HG03457 (cell line): Measurements from ENCODE around the gene ATP8B3.

Experiments used
- ATAC-seq: cut with Tn5 transposase; IDR thresholded peaks from one replicate; pipeline ENCODE4 v1.9.1; 2021; ENCODE audit warnings: moderate number of reproducible peaks; ENCODE audit not compliant: unreplicated experiment

The ATP8B3 gene

GRCh38 chr19:1817553-1818179 lies 5.6 kb upstream of the ATP8B3 start:
- no peak for ATAC-seq

- no peak for ATAC-seq
Measured at GRCh38 chr19:1816530-1817298, 4.6 kb upstream of the ATP8B3 start.

- ATAC-seq, result no peak
Measured at GRCh38 chr19:1815605-1816529, 3.8 kb upstream of the ATP8B3 start.

DNA sequence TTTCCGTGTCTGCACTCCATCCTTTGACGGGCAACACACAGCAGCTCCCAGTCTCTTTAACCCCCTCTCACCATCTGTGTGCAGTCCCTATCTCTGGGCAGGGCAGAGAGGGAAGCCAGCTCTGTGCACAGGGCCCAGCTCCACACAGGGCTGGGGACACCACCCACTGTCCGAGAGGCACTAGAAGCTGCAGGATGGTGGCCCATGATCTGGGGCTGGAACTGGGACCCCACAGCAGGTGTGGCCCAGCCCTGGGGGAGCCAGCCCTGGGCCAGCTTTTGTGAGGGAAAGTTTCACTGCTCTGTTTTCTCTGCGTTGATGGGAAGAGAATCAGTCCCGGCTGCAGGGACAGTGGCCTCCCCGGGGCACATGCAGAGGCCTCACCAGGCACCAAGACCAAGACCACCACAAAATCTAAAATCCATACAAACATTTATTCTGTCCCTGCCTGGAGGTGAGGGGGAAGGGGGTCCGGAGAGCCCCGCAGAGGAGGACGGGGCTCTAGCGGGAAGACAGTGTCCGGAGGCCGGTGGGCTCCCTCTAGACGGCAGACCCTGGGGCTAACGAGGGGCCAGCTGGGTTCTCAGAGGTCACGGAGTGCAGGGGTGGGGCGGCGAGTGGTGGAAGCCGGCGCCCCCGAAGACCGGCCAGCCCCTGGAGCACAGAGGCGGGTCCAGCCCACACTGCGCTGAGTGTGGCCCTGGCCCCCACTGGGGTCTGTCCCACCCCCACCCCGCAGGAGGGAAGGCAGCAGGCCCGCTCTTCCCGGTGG lies 2.9 kb upstream of the ATP8B3 start:
- no peak for ATAC-seq

DNA sequence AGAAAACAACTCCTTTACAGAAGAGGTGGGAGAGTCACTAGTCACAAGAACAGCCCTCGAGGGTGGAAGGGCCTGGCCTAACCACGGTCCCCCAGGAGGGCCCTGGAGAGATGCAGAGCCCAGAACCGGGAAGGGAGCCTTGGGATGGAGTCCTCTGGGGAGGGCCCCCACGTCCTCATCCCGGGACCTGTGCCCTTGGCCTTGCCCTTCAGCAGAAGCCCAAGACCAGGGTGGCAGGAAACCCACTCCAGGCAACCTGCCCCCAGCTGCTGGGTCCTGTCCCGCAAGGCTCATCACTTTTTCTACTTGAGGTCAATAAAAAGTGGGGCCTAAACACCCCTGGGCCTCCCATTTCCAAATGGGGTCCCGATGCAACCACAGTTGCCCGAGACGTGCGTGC lies 2.3 kb upstream of the ATP8B3 start:
- ATAC-seq, result no peak

DNA sequence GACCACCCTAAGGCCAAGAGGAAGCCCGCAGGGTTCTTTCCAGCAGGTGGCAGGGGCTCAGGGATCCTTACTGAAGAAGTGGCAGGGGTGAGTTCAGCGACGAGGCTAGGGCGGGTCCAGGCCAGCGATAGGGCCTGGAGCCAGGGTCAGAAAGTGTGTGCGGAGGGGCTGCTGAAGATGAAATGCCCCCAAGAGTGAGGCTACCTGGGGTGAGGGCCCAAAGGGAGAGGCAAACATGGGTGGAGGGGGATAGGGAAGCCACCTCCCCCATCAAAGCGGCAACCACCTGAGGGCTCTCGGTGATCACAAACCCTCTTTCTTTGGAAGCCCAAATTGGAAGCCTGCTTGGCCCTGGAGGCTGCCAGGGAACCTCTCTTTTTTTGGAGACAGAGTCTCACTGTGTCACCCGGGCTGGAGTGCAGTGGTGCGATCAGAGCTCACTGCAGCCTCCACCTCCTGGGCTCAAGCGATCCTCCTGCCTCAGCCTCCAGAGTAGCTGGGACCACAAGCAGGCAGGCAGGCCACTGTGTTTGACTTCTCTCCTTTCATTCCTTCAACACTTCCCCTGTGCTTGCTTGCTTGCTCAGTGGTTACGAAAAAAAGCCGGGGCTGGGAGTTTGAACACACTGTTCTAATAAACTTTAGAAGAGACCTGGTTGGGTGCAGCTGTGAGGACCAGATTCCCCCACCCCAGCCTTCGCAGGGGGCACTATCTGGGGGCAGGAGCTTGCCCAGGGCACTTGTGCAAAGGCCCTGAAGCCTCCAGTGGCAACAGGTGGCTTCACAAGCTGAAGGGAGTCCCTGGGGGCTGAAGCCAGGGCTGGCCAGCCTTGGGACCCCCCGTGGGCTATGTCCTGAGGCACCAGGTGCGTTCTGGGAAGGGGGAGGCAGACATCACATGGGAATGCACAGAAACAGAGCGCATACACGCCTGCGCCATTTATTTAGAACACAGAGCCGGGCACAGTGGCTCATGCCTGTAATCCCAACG lies 1.4 kb upstream of the ATP8B3 start:
- ATAC-seq, result no peak

- peak; percentile 64 for ATAC-seq
Measured at GRCh38 chr19:1812426-1813191, 533 bp upstream of the ATP8B3 start.

- ATAC-seq, result no peak
Measured at GRCh38 chr19:1811472-1811894, 593 bp downstream of the ATP8B3 start.

DNA sequence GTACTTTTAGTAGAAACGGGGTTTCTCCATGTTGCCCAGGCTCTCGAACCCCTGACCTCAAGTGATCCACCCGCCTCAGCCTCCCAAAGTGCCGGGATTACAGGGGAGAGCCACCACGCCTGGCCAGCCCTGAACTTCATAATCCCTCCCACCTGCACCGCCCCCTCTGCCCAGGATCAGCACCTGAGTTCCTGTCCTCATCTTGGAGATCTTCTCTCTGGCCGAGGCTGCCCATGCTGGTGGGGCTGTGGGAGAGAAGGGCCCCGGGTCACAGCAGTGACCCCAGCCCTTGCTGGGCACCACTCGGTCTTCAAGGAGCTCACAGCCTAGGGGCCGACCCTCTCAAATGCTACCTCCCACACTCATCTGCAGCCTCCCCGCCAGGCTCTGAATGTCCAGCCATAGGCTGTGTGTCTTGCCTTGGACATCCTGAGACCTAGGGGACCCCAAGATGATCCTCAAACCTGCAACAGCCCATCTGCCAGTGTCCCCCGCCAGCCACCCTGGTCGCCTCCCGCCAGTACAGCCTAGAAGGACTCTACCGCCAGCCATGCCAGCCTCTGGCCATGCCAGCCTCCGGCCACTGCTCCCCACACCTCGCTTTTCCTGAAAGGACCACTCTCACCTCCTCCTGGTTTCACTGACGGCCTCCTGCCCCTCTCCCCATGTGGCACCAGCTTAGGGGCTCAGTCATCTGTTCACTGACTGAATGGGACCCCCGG lies 1.5 kb downstream of the ATP8B3 start:
- ATAC-seq, result no peak

DNA sequence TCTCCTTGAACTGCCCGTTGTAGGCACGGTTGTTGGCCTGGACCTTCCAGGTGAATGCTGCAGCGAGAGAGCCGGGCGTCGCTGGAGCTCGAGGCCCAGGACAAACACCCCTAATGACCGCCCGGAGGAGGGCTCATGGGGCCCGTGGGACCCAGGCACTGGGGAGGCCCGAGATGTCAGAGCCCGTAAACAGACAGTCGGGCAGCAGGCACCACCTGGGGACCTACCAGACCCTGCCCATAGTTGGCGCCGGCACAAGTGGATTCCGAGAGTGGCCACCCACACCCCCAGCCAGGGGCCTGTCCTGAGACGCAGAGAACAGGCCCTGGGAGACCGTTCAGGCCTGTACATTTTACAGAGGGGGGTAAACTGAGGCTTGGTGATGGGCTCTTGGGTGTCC lies 2.4 kb downstream of the ATP8B3 start:
- ATAC-seq, result no peak

DNA sequence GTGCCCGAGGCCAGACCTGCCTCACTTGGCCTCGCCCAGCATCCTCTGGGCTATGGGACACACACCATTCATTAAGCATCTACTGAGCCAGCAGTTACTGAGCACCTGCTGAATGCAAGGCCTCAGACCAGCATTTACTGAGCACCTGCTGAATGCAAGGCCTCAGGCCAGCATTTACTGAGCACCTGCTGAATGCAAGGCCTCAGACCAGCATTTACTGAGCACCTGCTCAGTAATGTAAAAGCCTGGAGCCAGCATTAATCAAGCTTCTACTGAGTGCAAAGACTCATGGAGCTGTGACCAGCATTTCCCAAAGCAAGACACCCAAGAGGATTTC lies 3.7 kb downstream of the ATP8B3 start:
- ATAC-seq, result no peak

DNA sequence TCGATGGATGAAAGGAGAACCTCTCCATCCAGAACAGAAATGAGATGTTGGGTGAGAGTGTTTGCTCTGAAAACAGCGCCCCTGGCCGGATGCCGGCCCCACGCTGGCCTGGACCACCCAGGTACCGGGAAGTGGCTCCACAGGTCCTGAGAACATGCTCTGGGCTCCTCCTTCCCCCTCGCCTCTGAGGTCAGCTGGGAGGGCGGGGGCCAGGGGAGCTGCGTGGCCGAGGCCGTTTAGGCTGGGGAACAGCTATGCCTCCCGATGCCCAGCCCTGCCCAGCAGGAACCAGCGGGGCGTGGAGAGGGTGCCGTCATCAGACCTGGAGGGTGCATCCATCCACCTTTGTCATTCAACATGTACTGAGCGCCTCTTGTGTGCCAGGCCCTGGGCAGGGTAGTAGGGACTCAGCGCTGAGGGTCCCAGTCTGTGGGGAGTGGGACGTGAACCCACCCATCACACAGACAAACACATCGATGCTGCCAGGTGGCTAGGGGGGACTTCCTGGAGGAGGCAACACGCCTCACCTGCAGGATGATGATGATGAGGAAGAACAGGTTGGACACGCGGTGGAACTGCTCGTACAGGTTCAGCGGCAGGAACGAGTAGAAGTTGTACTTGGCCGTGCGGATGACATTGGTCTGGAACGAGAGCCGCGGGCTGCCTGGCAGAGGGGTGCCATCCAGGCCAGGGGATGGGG lies 4.2 kb downstream of the ATP8B3 start:
- ATAC-seq, result no peak

GRCh38 chr19:1807030-1807694 lies 4.9 kb downstream of the ATP8B3 start:
- ATAC-seq, result no peak

GRCh38 chr19:1806184-1807029 lies 5.7 kb downstream of the ATP8B3 start:
- ATAC-seq, result no peak

DNA sequence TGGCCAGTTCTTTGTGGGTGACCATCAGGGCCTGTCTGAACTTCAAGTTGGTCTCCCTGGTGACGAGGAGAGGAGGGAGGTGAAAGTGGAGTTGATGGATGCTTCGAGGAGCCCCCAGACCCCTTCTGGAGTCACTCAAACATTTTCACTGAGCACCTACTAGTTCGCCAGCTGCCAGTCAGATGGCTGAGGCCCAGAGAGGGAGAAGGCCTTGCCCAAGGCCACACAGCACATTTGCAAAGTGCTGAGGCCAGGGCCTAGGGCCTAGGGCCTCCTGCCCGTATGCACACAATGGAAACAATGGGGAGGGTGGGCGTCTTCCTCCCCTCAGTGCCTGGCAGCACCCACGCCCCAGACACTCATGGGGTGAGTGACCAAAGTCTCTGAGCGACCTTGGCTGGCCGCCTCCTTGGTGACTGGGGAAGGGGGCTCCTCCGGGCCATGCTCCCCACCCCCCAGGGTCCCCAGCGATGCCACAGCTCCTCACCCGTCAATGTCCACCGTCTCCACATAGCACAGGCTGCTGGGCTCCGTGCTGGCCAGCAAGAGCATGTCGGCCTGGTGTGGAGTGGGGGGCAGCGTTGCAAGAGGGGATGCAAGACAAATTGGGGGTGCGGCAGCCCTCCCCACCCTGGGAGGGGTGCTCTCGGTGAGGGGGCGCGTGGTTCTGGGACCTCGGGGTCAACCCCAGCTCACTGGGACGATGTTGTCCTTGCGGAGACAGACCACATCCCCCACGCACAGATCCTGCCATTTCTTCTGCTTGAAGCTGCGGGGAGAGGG lies 6.5 kb downstream of the ATP8B3 start:
- no peak for ATAC-seq

DNA sequence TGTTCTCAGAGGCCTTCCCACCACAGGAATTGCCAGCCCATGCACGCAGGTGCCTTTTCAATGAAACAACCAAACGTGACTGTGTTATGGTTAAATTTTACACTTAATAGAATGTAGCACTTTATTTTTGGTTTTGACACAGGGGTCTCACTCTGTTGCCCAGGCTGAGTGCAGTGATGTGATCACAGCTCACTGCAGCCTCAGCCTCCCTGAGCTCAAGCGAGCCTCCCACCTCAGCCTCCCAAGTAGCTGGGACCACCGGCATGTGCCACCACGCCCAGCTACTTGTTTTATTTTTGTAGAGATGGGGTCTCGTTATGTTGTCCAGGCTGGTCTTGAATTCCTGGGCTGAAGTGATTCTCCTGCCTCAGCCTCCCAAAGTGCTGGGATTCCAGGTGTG lies 7.2 kb downstream of the ATP8B3 start:
- no peak for ATAC-seq
